ENCODE measurements around the gene SLC15A4. TPM values are rescaled to one million over a fixed set of nuclear protein-coding genes. Genes with fewer than 3 reads are reported as not detected.
A peak's percentile ranks its signal among the peaks of the same experiment; 100 is the strongest.

Gene SLC15A4
- polyA plus RNA-seq, 3 donors = 5.4 to 46.6 (median 14.8) TPM

GRCh38 chr12:128844031-128844635 lies 20.4 kb upstream of the SLC15A4 start:
- Histone ChIP-seq H3K27ac (ENCODE audit: low read depth in 1 of 2, low read length in 2 of 2) (peak overlapping the region; percentile 91 to 93), H3K36me3 (replicated peaks in 1 of 2; ENCODE audit: control insufficient read depth in 1 of 2, insufficient read depth in 2 of 2, low read length in 2 of 2) (no peaks in the 10 kb centered on the region), H3K4me2 (replicated peaks; ENCODE audit: extremely low read depth, low read length, poor library complexity, severe bottlenecking) (peak overlapping the region; percentile 22), H3K79me2 (ENCODE audit: insufficient read depth, low read length) (no peaks in the 10 kb centered on the region), H3K27me3 (ENCODE audit: control insufficient read depth in 2 of 2, insufficient read depth in 2 of 2, low read length in 2 of 2) (no peaks in the 10 kb centered on the region), H3K9ac (ENCODE audit: insufficient read depth, low read length, poor library complexity, severe bottlenecking) (peak overlapping the region; percentile 56), H2AFZ (ENCODE audit: insufficient read depth, low read depth, low read length, poor library complexity, severe bottlenecking) (no peak overlapping the region), H3K9me3 (replicated peaks in 1 of 2; ENCODE audit: control insufficient read depth in 1 of 2, insufficient read depth in 1 of 2, low read length in 2 of 2) (no peaks in the 10 kb centered on the region), H3K4me3 (replicated peaks in 1 of 3; ENCODE audit: low read depth in 2 of 3, low read length in 3 of 3) (peak overlapping the region in 1 of 3 experiments; percentile 22), H4K20me1 (ENCODE audit: insufficient read depth, low read length) (no peaks in the 10 kb centered on the region), H3K4me1 (ENCODE audit: control insufficient read depth in 1 of 2, insufficient read depth in 2 of 2, low read length in 2 of 2) (peaks cover 53 to 56% of the 10 kb centered on the region in 2 donors)
- intact Hi-C loops (cut with micrococcal nuclease) = no loop called here
- peak overlapping the region; percentile 27 to 40 for H3K4me3 Mint-ChIP-seq
- peaks cover 0 to 14% (median 4%) of the 10 kb centered on the region in 7 donors for H3K9me3 Mint-ChIP-seq
- H3K27me3 Mint-ChIP-seq (ENCODE audit: low read depth in 3 of 3) = peaks cover 2 to 6% (median 4%) of the 10 kb centered on the region in 3 donors
- H3K4me1 Mint-ChIP-seq = peaks cover 48% of the 10 kb centered on the region
- DNase-seq = peak; percentile 91 to 97 (median 94)
- WGBS (ENCODE audit: insufficient coverage) = 66% methylated on average over 8 of the region's 11 CpGs
- no peak for TF ChIP-seq CTCF (IDR thresholded peaks at IDR 0.05)
- peaks cover 6 to 12% of the 10 kb centered on the region in 2 donors for H3K36me3 Mint-ChIP-seq
- peak overlapping the region; percentile 93 to 99 (median 97) for H3K27ac Mint-ChIP-seq

GRCh38 chr12:128843538-128843937 lies 19.8 kb upstream of the SLC15A4 start:
- Mint-ChIP-seq H3K27me3 (ENCODE audit: low read depth in 3 of 3) (peaks cover 2 to 6% (median 4%) of the 10 kb centered on the region in 3 donors), H3K4me3 (peak overlapping the region; percentile 27 to 57), H3K4me1 (peaks cover 49% of the 10 kb centered on the region), H3K9me3 (peaks cover 0 to 14% (median 4%) of the 10 kb centered on the region in 7 donors), H3K27ac (peak overlapping the region; percentile 93 to 99 (median 97)), H3K36me3 (peaks cover 3 to 10% of the 10 kb centered on the region in 2 donors)
- no peaks in the 10 kb centered on the region for H4K20me1 ChIP-seq (ENCODE audit: insufficient read depth, low read length)
- intact Hi-C loops (cut with micrococcal nuclease) = no loop called here
- peak overlapping the region; percentile 56 for H3K9ac ChIP-seq (ENCODE audit: insufficient read depth, low read length, poor library complexity, severe bottlenecking)
- H3K4me1 ChIP-seq (ENCODE audit: control insufficient read depth in 1 of 2, insufficient read depth in 2 of 2, low read length in 2 of 2) = peaks cover 53 to 56% of the 10 kb centered on the region in 2 donors
- TF ChIP-seq CTCF (IDR thresholded peaks at IDR 0.05) = no peak
- 0% methylated on average over 3 of the region's 4 CpGs for WGBS (ENCODE audit: insufficient coverage)
- H3K4me2 ChIP-seq (replicated peaks; ENCODE audit: extremely low read depth, low read length, poor library complexity, severe bottlenecking) = peak overlapping the region; percentile 22
- no peak overlapping the region for H2AFZ ChIP-seq (ENCODE audit: insufficient read depth, low read depth, low read length, poor library complexity, severe bottlenecking)
- no peaks in the 10 kb centered on the region for H3K9me3 ChIP-seq (replicated peaks in 1 of 2; ENCODE audit: control insufficient read depth in 1 of 2, insufficient read depth in 1 of 2, low read length in 2 of 2)
- peak overlapping the region; percentile 91 to 93 for H3K27ac ChIP-seq (ENCODE audit: low read depth in 1 of 2, low read length in 2 of 2)
- no peaks in the 10 kb centered on the region for H3K27me3 ChIP-seq (ENCODE audit: control insufficient read depth in 2 of 2, insufficient read depth in 2 of 2, low read length in 2 of 2)
- DNase-seq = peak; percentile 79 to 89 (median 80)
- peak overlapping the region in 1 of 3 experiments; percentile 22 for H3K4me3 ChIP-seq (replicated peaks in 1 of 3; ENCODE audit: low read depth in 2 of 3, low read length in 3 of 3)
- no peaks in the 10 kb centered on the region for H3K79me2 ChIP-seq (ENCODE audit: insufficient read depth, low read length)
- no peaks in the 10 kb centered on the region for H3K36me3 ChIP-seq (replicated peaks in 1 of 2; ENCODE audit: control insufficient read depth in 1 of 2, insufficient read depth in 2 of 2, low read length in 2 of 2)

All from CD14-positive monocyte (primary cell).